Measurements from ENCODE around the gene PPM1M. TPM values are rescaled to one million over a fixed set of nuclear protein-coding genes. Genes with fewer than 3 reads are reported as not detected.

The PPM1M gene
- total and polyA plus RNA-seq, 4 donors, result 18.2 to 53.6 (median 35.0) TPM

- peak overlapping the region; percentile 72 to 96 for H3K9ac ChIP-seq (ENCODE audit: insufficient read depth in 1 of 2, low read length in 2 of 2)
- no peaks in the 10 kb centered on the region for H3K27me3 ChIP-seq (ENCODE audit: control insufficient read depth in 3 of 3, insufficient read depth in 3 of 3, low read length in 2 of 3)
- DNase-seq (peak; percentile 81 to 86 (median 84)), ATAC-seq (ENCODE audit: insufficient read depth, low FRiP score) (peak; percentile 38)
- no peak for TF ChIP-seq CTCF (IDR thresholded peaks at IDR 0.05; ENCODE audit: control extremely low read depth, extremely low read depth)
- peaks cover 7 to 30% (median 17%) of the 10 kb centered on the region in 5 donors for H3K4me1 ChIP-seq (ENCODE audit: control insufficient read depth in 5 of 5, insufficient read depth in 5 of 5, low read length in 5 of 5)
- H3K4me3 ChIP-seq, result peak overlapping the region; percentile 93
- H3K9me3 ChIP-seq (ENCODE audit: control insufficient read depth in 4 of 4, insufficient read depth in 3 of 4, low read length in 3 of 4), result no peaks in the 10 kb centered on the region
- peaks cover 2 to 7% (median 3%) of the 10 kb centered on the region in 4 donors for H3K36me3 ChIP-seq (ENCODE audit: control insufficient read depth in 4 of 4, insufficient read depth in 4 of 4, low read length in 4 of 4)
- 1% methylated on average over 28 of the region's 28 CpGs for WGBS, 2 donors
- H3K27ac ChIP-seq (ENCODE audit: low read depth in 1 of 2, low read length in 1 of 2), result peak overlapping the region; percentile 98 to 99
Observed at GRCh38 chr3:52277071-52277964, 31.8 kb downstream of the PPM1M start.

- ATAC-seq (ENCODE audit: insufficient read depth, low FRiP score) (peak; percentile 77), DNase-seq (peak in 2 of 3 donors; percentile 63 to 72)
- H3K9me3 ChIP-seq (ENCODE audit: control insufficient read depth in 4 of 4, insufficient read depth in 3 of 4, low read length in 3 of 4), result no peaks in the 10 kb centered on the region
- no peak for TF ChIP-seq CTCF (IDR thresholded peaks at IDR 0.05; ENCODE audit: control extremely low read depth, extremely low read depth)
- H3K27ac ChIP-seq (ENCODE audit: low read depth in 1 of 2, low read length in 1 of 2), result peak overlapping the region; percentile 98 to 99
- H3K4me1 ChIP-seq (ENCODE audit: control insufficient read depth in 5 of 5, insufficient read depth in 5 of 5, low read length in 5 of 5), result peaks cover 7 to 26% (median 17%) of the 10 kb centered on the region in 5 donors
- WGBS, 2 donors, result 0% methylated on average over 33 to 54 of the region's 54 CpGs
- H3K27me3 ChIP-seq (ENCODE audit: control insufficient read depth in 3 of 3, insufficient read depth in 3 of 3, low read length in 2 of 3), result no peaks in the 10 kb centered on the region
- peak overlapping the region; percentile 93 for H3K4me3 ChIP-seq
- H3K36me3 ChIP-seq (ENCODE audit: control insufficient read depth in 4 of 4, insufficient read depth in 4 of 4, low read length in 4 of 4), result peaks cover 0 to 7% (median 2%) of the 10 kb centered on the region in 4 donors
- H3K9ac ChIP-seq (ENCODE audit: insufficient read depth in 1 of 2, low read length in 2 of 2), result peak overlapping the region; percentile 84 to 96
Observed at GRCh38 chr3:52277972-52278509, 32.5 kb downstream of the PPM1M start.

GRCh38 chr3:52278510-52279069, 33.0 kb downstream of the PPM1M start, which contains the start of gene WDR82:
Gene WDR82, minus strand, starts transcription at chr3:52278649. Its CDS starts 288 bp downstream, at chr3:52278361.
- H3K27ac ChIP-seq (ENCODE audit: low read depth in 1 of 2, low read length in 1 of 2), result peak within 1 kb of the TSS; percentile 98 to 99
- DNase-seq, result peak; percentile 96 to 98 (median 98)
- ATAC-seq (ENCODE audit: insufficient read depth, low FRiP score), result peak; percentile 91
- WGBS, 2 donors, result 0% methylated on average over 55 to 58 of the region's 58 CpGs
- peak within 1 kb of the TSS; percentile 93 to 96 for H3K9ac ChIP-seq (ENCODE audit: insufficient read depth in 1 of 2, low read length in 2 of 2)
- no peaks in the 10 kb centered on the region for H3K9me3 ChIP-seq (ENCODE audit: control insufficient read depth in 4 of 4, insufficient read depth in 3 of 4, low read length in 3 of 4)
- peak within 1 kb of the TSS; percentile 93 for H3K4me3 ChIP-seq
- peaks cover 7 to 26% (median 15%) of the 10 kb centered on the region in 5 donors for H3K4me1 ChIP-seq (ENCODE audit: control insufficient read depth in 5 of 5, insufficient read depth in 5 of 5, low read length in 5 of 5)
- H3K36me3 ChIP-seq (ENCODE audit: control insufficient read depth in 4 of 4, insufficient read depth in 4 of 4, low read length in 4 of 4), result peaks cover 0 to 10% (median 2%) of the 10 kb centered on the region in 4 donors
- H3K27me3 ChIP-seq (ENCODE audit: control insufficient read depth in 3 of 3, insufficient read depth in 3 of 3, low read length in 2 of 3), result no peaks in the 10 kb centered on the region
- no peak for TF ChIP-seq CTCF (IDR thresholded peaks at IDR 0.05; ENCODE audit: control extremely low read depth, extremely low read depth)
